Measurements from ENCODE around the gene GPANK1. TPM values are rescaled to one million over a fixed set of nuclear protein-coding genes. Genes with fewer than 3 reads are reported as not detected.
A peak's percentile ranks its signal among the peaks of the same experiment; 100 is the strongest.

The GPANK1 gene
- total and polyA plus RNA-seq, 2 of the 13 experiments (the other 11 are each of a cell fraction or from before 2014, with no cell fraction given) = 15.4 to 22.8 TPM

GRCh38 chr6:31702819-31703716 is 38.3 kb upstream of the GPANK1 start, which contains the start of gene ABHD16A (continued):
- TF ChIP-seq, protein P1, sequence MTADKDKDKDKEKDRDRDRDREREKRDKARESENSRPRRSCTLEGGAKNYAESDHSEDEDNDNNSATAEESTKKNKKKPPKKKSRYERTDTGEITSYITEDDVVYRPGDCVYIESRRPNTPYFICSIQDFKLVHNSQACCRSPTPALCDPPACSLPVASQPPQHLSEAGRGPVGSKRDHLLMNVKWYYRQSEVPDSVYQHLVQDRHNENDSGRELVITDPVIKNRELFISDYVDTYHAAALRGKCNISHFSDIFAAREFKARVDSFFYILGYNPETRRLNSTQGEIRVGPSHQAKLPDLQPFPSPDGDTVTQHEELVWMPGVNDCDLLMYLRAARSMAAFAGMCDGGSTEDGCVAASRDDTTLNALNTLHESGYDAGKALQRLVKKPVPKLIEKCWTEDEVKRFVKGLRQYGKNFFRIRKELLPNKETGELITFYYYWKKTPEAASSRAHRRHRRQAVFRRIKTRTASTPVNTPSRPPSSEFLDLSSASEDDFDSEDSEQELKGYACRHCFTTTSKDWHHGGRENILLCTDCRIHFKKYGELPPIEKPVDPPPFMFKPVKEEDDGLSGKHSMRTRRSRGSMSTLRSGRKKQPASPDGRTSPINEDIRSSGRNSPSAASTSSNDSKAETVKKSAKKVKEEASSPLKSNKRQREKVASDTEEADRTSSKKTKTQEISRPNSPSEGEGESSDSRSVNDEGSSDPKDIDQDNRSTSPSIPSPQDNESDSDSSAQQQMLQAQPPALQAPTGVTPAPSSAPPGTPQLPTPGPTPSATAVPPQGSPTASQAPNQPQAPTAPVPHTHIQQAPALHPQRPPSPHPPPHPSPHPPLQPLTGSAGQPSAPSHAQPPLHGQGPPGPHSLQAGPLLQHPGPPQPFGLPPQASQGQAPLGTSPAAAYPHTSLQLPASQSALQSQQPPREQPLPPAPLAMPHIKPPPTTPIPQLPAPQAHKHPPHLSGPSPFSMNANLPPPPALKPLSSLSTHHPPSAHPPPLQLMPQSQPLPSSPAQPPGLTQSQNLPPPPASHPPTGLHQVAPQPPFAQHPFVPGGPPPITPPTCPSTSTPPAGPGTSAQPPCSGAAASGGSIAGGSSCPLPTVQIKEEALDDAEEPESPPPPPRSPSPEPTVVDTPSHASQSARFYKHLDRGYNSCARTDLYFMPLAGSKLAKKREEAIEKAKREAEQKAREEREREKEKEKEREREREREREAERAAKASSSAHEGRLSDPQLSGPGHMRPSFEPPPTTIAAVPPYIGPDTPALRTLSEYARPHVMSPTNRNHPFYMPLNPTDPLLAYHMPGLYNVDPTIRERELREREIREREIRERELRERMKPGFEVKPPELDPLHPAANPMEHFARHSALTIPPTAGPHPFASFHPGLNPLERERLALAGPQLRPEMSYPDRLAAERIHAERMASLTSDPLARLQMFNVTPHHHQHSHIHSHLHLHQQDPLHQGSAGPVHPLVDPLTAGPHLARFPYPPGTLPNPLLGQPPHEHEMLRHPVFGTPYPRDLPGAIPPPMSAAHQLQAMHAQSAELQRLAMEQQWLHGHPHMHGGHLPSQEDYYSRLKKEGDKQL (CRISPR knock-in tag; IDR thresholded peaks at IDR 0.05; ENCODE audit: low read depth) = peak; percentile 60; the same call in 1 of the 2 replicates
- TF ChIP-seq ZNF362 (CRISPR knock-in tag; IDR thresholded peaks at IDR 0.05; ENCODE audit: borderline replicate concordance) (no peak; the same call in 1 of the 2 replicates), FOXA1 (IDR thresholded peaks at IDR 0.05) (no peak), FOXA1 (CRISPR knock-in tag; IDR thresholded peaks at IDR 0.05) (peak; percentile 46), CEBPG (CRISPR knock-in tag; IDR thresholded peaks at IDR 0.05) (peak; percentile 100), ZFP36L1 (CRISPR knock-in tag; IDR thresholded peaks at IDR 0.05) (peak; percentile 68; the same call in 1 of the 2 replicates), ZNF460 (CRISPR knock-in tag; IDR thresholded peaks at IDR 0.05; ENCODE audit: borderline replicate concordance) (no peak; the same call in 1 of the 2 replicates), NR2C2 (CRISPR knock-in tag; IDR thresholded peaks at IDR 0.05; ENCODE audit: borderline replicate concordance) (peak; percentile 67; the same call in 1 of the 2 replicates), MEIS1 (CRISPR knock-in tag; IDR thresholded peaks at IDR 0.05; ENCODE audit: borderline replicate concordance) (no peak), ZNF513 (CRISPR knock-in tag; conservative IDR thresholded peaks at IDR 0.05) (no peak), SIN3B (IDR thresholded peaks at IDR 0.05; ENCODE audit: low read length) (no peak), ZNF737 (CRISPR knock-in tag; IDR thresholded peaks at IDR 0.05; ENCODE audit: borderline replicate concordance) (no peak; the same call in 1 of the 2 replicates), ZNF17 (CRISPR knock-in tag; IDR thresholded peaks at IDR 0.05) (no peak), SAFB2 (CRISPR knock-in tag; IDR thresholded peaks at IDR 0.05; ENCODE audit: borderline replicate concordance, low read depth) (no peak; the same call in 1 of the 2 replicates), ATM (IDR thresholded peaks at IDR 0.05; ENCODE audit: borderline replicate concordance) (no peak)
- TF ChIP-seq, protein P2, sequence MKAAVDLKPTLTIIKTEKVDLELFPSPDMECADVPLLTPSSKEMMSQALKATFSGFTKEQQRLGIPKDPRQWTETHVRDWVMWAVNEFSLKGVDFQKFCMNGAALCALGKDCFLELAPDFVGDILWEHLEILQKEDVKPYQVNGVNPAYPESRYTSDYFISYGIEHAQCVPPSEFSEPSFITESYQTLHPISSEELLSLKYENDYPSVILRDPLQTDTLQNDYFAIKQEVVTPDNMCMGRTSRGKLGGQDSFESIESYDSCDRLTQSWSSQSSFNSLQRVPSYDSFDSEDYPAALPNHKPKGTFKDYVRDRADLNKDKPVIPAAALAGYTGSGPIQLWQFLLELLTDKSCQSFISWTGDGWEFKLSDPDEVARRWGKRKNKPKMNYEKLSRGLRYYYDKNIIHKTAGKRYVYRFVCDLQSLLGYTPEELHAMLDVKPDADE (CRISPR knock-in tag; IDR thresholded peaks at IDR 0.05) = no peak; the same call in 1 of the 2 replicates
- TF ChIP-seq, protein P3, sequence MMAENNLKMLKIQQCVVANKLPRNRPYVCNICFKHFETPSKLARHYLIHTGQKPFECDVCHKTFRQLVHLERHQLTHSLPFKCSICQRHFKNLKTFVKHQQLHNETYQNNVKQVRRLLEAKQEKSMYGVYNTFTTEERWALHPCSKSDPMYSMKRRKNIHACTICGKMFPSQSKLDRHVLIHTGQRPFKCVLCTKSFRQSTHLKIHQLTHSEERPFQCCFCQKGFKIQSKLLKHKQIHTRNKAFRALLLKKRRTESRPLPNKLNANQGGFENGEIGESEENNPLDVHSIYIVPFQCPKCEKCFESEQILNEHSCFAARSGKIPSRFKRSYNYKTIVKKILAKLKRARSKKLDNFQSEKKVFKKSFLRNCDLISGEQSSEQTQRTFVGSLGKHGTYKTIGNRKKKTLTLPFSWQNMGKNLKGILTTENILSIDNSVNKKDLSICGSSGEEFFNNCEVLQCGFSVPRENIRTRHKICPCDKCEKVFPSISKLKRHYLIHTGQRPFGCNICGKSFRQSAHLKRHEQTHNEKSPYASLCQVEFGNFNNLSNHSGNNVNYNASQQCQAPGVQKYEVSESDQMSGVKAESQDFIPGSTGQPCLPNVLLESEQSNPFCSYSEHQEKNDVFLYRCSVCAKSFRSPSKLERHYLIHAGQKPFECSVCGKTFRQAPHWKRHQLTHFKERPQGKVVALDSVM (CRISPR knock-in tag; IDR thresholded peaks at IDR 0.05) = peak; percentile 37; the same call in 1 of the 2 replicates

All from HepG2 (cell line).